WTC11 (cell line): Measurements from ENCODE around the gene COL4A2.

ENCODE experiments used
- ATF3 ChIP-seq: sonication (generic); formaldehyde crosslinking; conservative IDR thresholded peaks from 2 replicates; pipeline ENCODE4 v1.8.1; 2022; ENCODE audit warnings: mild to moderate bottlenecking, missing genetic modification reagents
- CDX4 ChIP-seq: fragments of 250-450 bp; sonication (Bioruptor Pico); IDR thresholded peaks from 2 replicates; pipeline ENCODE4 v1.9.0; 2021; ENCODE audit warnings: moderate library complexity, mild to moderate bottlenecking, inconsistent platforms, borderline replicate concordance
- CTCF ChIP-seq: fragments of 200-600 bp; IDR thresholded peaks from 2 replicates; pipeline ENCODE4 v1.8.0; 2022; ENCODE audit warnings: antibody characterized with exemption
- OVOL2 ChIP-seq: fragments of 250-450 bp; sonication (Bioruptor Pico); IDR thresholded peaks from 2 replicates; pipeline ENCODE4 v1.9.0; 2021; ENCODE audit warnings: mild to moderate bottlenecking, borderline replicate concordance
- TEAD4 ChIP-seq: sonication (generic); formaldehyde crosslinking; IDR thresholded peaks from 2 replicates; pipeline ENCODE4 v1.8.0; 2022; ENCODE audit warnings: mild to moderate bottlenecking, missing genetic modification reagents
- TF ChIP-seq, protein P1 (sequence below): sonication (generic); formaldehyde crosslinking; IDR thresholded peaks from 2 replicates; pipeline ENCODE4 v1.8.0; 2022; ENCODE audit warnings: mild to moderate bottlenecking, missing genetic modification reagents
- TF ChIP-seq, protein P2 (sequence below): sonication (generic); formaldehyde crosslinking; IDR thresholded peaks from 2 replicates; pipeline ENCODE4 v1.8.0; 2022; ENCODE audit warnings: mild to moderate bottlenecking, missing genetic modification reagents
- TF ChIP-seq, protein P3 (sequence below): sonication (generic); formaldehyde crosslinking; IDR thresholded peaks from 2 replicates; pipeline ENCODE4 v1.8.1; 2023; ENCODE audit warnings: mild to moderate bottlenecking, missing genetic modification reagents, moderate library complexity
- TF ChIP-seq, protein P4 (sequence below): sonication (generic); formaldehyde crosslinking; IDR thresholded peaks from 2 replicates; pipeline ENCODE4 v1.8.0; 2022; ENCODE audit warnings: mild to moderate bottlenecking, missing genetic modification reagents

DNA sequence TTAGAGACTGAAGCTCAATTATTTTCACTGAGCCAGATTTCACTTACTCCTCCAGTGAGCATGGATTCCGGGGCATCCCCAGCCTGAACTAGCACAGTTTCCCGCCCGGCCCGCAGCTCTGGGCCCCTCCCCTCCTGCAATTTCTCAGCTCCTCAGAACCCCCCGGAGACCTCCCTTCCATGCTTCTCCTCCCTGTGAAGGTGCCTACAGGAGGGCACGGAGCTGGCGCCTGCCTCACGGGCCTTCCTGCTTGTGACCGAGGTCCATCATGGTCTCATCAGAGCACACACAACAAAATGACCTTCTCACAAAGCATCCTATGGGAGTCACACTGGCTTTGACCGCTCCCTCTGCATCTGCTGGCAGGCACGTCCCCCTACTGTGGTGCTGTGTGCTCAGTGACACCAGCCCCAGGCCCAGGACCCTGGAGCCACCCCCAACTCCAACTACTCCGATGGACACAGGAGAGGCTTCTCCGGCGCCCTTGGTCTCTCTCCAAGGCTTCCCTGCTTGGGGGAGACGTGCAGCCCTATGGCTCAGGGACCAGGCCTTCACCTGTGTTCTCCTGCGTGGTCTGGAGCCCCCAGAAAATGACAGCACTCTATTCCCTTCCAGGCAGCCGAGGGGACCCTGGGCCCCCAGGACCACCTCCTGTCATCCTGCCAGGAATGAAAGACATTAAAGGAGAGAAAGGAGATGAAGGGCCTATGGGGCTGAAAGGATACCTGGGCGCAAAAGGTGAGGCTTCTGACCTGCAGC is 177.4 kb downstream of the COL4A2 start:
- no peak for TF ChIP-seq CTCF
- no peak for TF ChIP-seq CDX4
- no peak for TF ChIP-seq ATF3 (CRISPR knock-in tag)
- TF ChIP-seq, protein P1, sequence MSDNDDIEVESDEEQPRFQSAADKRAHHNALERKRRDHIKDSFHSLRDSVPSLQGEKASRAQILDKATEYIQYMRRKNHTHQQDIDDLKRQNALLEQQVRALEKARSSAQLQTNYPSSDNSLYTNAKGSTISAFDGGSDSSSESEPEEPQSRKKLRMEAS (CRISPR knock-in tag), result no peak
- TF ChIP-seq, protein P2, sequence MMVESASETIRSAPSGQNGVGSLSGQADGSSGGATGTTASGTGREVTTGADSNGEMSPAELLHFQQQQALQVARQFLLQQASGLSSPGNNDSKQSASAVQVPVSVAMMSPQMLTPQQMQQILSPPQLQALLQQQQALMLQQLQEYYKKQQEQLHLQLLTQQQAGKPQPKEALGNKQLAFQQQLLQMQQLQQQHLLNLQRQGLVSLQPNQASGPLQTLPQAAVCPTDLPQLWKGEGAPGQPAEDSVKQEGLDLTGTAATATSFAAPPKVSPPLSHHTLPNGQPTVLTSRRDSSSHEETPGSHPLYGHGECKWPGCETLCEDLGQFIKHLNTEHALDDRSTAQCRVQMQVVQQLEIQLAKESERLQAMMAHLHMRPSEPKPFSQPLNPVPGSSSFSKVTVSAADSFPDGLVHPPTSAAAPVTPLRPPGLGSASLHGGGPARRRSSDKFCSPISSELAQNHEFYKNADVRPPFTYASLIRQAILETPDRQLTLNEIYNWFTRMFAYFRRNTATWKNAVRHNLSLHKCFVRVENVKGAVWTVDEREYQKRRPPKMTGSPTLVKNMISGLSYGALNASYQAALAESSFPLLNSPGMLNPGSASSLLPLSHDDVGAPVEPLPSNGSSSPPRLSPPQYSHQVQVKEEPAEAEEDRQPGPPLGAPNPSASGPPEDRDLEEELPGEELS (CRISPR knock-in tag), result no peak
- TF ChIP-seq OVOL2, result no peak
- TF ChIP-seq, protein P3, sequence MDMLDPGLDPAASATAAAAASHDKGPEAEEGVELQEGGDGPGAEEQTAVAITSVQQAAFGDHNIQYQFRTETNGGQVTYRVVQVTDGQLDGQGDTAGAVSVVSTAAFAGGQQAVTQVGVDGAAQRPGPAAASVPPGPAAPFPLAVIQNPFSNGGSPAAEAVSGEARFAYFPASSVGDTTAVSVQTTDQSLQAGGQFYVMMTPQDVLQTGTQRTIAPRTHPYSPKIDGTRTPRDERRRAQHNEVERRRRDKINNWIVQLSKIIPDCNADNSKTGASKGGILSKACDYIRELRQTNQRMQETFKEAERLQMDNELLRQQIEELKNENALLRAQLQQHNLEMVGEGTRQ (CRISPR knock-in tag), result no peak
- TF ChIP-seq, protein P4, sequence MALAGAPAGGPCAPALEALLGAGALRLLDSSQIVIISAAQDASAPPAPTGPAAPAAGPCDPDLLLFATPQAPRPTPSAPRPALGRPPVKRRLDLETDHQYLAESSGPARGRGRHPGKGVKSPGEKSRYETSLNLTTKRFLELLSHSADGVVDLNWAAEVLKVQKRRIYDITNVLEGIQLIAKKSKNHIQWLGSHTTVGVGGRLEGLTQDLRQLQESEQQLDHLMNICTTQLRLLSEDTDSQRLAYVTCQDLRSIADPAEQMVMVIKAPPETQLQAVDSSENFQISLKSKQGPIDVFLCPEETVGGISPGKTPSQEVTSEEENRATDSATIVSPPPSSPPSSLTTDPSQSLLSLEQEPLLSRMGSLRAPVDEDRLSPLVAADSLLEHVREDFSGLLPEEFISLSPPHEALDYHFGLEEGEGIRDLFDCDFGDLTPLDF, result no peak
- TF ChIP-seq TEAD4, result no peak
